Keratinocyte (primary cell): ENCODE measurements around the gene RALGAPA2. TPM values are rescaled to one million over a fixed set of nuclear protein-coding genes. Genes with fewer than 3 reads are reported as not detected.

Source experiments
- DNase-seq: peaks from one replicate; pipeline ENCODE4 v3.0.0-alpha.2; 2011; ENCODE audit warnings: low read depth, missing footprints, low spot score
- FAIRE-seq: peaks from 2 replicates; lab custom pipeline; 2011; peaks lifted over from hg19 to GRCh38; lab: Jason Lieb, UNC
- H2AFZ ChIP-seq: 2 replicates; pipeline ENCODE4 v1.6.0; 2012; ENCODE audit warnings: low read length, control low read depth, inconsistent platforms; ENCODE audit not compliant: control insufficient read depth
- H3K27ac ChIP-seq: 2 replicates; pipeline ENCODE4 v1.5.1; 2011; ENCODE audit warnings: low read length; ENCODE audit not compliant: control insufficient read depth, insufficient read depth
- H3K27me3 ChIP-seq: 3 replicates; pipeline ENCODE4 v1.6.0; 2011; ENCODE audit warnings: low read length; ENCODE audit not compliant: control insufficient read depth, insufficient read depth; ENCODE audit errors: extremely low read depth
- H3K36me3 ChIP-seq, 2 experiments: 2 replicates in 1 of 2; 3 replicates in 1 of 2; pipeline ENCODE4 v1.5.1; 2011; ENCODE audit warnings: low read length in 2 of 2, mild to moderate bottlenecking in 1 of 2; ENCODE audit not compliant: control insufficient read depth in 2 of 2, insufficient read depth in 2 of 2; ENCODE audit errors: extremely low read depth in 1 of 2
- H3K4me1 ChIP-seq: 3 replicates; pipeline ENCODE4 v1.5.1; 2011; ENCODE audit warnings: low read length; ENCODE audit not compliant: control insufficient read depth, insufficient read depth; ENCODE audit errors: extremely low read depth
- H3K4me2 ChIP-seq: 3 replicates; pipeline ENCODE4 v1.6.0; 2011; ENCODE audit warnings: low read depth, low read length; ENCODE audit not compliant: control insufficient read depth, insufficient read depth; ENCODE audit errors: extremely low read depth
- H3K4me3 ChIP-seq, 3 experiments: fragments of 200-600 bp in 1 of 3; sonication (generic) in 1 of 3; 2 replicates in 2 of 3; 3 replicates in 1 of 3; pipeline ENCODE4 v1.5.1; 2011 to 2016; ENCODE audit warnings: low read length in 3 of 3, mild to moderate bottlenecking in 3 of 3, control low read depth in 2 of 3, inconsistent platforms in 1 of 3, low read depth in 1 of 3, mixed read lengths in 1 of 3, mixed run types in 1 of 3, moderate library complexity in 1 of 3; ENCODE audit not compliant: control insufficient read depth in 2 of 3, insufficient read depth in 2 of 3; ENCODE audit errors: extremely low read depth in 1 of 3
- H3K79me2 ChIP-seq: 2 replicates; pipeline ENCODE4 v1.6.0; 2012; ENCODE audit warnings: low read length; ENCODE audit not compliant: control insufficient read depth, insufficient read depth
- H3K9ac ChIP-seq: 3 replicates; pipeline ENCODE4 v1.6.0; 2011; ENCODE audit warnings: low read length; ENCODE audit not compliant: control insufficient read depth, insufficient read depth; ENCODE audit errors: extremely low read depth
- H3K9me1 ChIP-seq: 3 replicates; pipeline ENCODE4 v1.6.0; 2011; ENCODE audit warnings: low read length; ENCODE audit not compliant: control insufficient read depth, insufficient read depth; ENCODE audit errors: extremely low read depth
- H3K9me3 ChIP-seq: 2 replicates; pipeline ENCODE4 v1.5.1; 2012; ENCODE audit warnings: low read depth, low read length; ENCODE audit not compliant: control insufficient read depth
- H4K20me1 ChIP-seq: 3 replicates; pipeline ENCODE4 v1.6.0; 2011; ENCODE audit warnings: low read length; ENCODE audit not compliant: control insufficient read depth, insufficient read depth; ENCODE audit errors: extremely low read depth
- CTCF ChIP-seq, 3 experiments: IDR thresholded peaks in 1 of 3; conservative IDR thresholded peaks in 1 of 3; optimal IDR thresholded peaks in 1 of 3; 2 replicates in 2 of 3; 3 replicates in 1 of 3; pipeline versions ENCODE3 to v1.5.1; 2011; ENCODE audit warnings: low read length in 3 of 3, mild to moderate bottlenecking in 3 of 3, moderate library complexity in 2 of 3, control low read depth in 1 of 3, inconsistent platforms in 1 of 3; ENCODE audit not compliant: insufficient read depth in 2 of 3; ENCODE audit errors: extremely low read depth in 1 of 3
- EZH2 ChIP-seq: IDR thresholded peaks from one replicate; pipeline ENCODE4 v1.6.1; 2012; ENCODE audit warnings: inconsistent platforms, mild to moderate bottlenecking, low read length, moderate library complexity
- dilution Hi-C: fragments of 300-500 bp; cut with MboI; formaldehyde crosslinking; loops from one replicate; pipeline ENCODE4 v1.7.0; 2020; ENCODE audit warnings: low sequenced_read_pairs; ENCODE audit not compliant: extremely low pct_ligation_motif_present
- polyA plus RNA-seq, 5 experiments: library from polyadenylated mRNA; depleted of rRNA in 3 of 5; stranded (reverse) in 3 of 5; stranded (forward) in 1 of 5; unstranded in 1 of 5; fragments of >200 nt; gene quantifications; 1 replicate in 1 of 5; 2 replicates in 3 of 5; 3 replicates in 1 of 5; pipeline versions ENCODE4 v1.2.1 to v1.2.3, GENCODE V29; 2011 to 2012; ENCODE audit warnings: missing spikeins in 2 of 5, low read depth in 1 of 5, low replicate concordance in 1 of 5

RALGAPA2 gene
- polyA plus RNA-seq, 1 donor (not counting 4 experiments of a cell fraction or from before 2014, with no cell fraction given): 3.2 TPM

GRCh38 chr20:20685635-20686034 is 26.8 kb downstream of the RALGAPA2 start:
- FAIRE-seq (no peak), DNase-seq (no peak)
- Histone ChIP-seq H3K4me2 (no peak overlapping the region), H3K27ac (no peak overlapping the region), H3K27me3 (no peaks in the 10 kb centered on the region), H4K20me1 (no peaks in the 10 kb centered on the region), H3K9me1 (no peaks in the 10 kb centered on the region), H3K4me3 (no peak overlapping the region), H3K9me3 (no peaks in the 10 kb centered on the region), H3K79me2 (no peaks in the 10 kb centered on the region), H2AFZ (no peak overlapping the region), H3K4me1 (no peaks in the 10 kb centered on the region), H3K36me3 (no peaks in the 10 kb centered on the region), H3K9ac (no peak overlapping the region)
- dilution Hi-C loops: no loop called here
- TF ChIP-seq CTCF (optimal IDR thresholded peaks at IDR 0.05 in 1 of 3, IDR thresholded peaks at IDR 0.05 in 1 of 3, conservative IDR thresholded peaks at IDR 0.05 in 1 of 3; ENCODE audit: extremely low read depth in 1 of 3, insufficient read depth in 2 of 3, low read length in 3 of 3) (no peak), EZH2 (no peak)

- H3K36me3 ChIP-seq: no peaks in the 10 kb centered on the region
- no peak for TF ChIP-seq EZH2
- no peak for TF ChIP-seq CTCF (optimal IDR thresholded peaks at IDR 0.05 in 1 of 3, IDR thresholded peaks at IDR 0.05 in 1 of 3, conservative IDR thresholded peaks at IDR 0.05 in 1 of 3; ENCODE audit: extremely low read depth in 1 of 3, insufficient read depth in 2 of 3, low read length in 3 of 3)
- no peaks in the 10 kb centered on the region for H3K9me3 ChIP-seq
- H3K4me1 ChIP-seq: no peaks in the 10 kb centered on the region
- no peak overlapping the region for H3K4me3 ChIP-seq
- H2AFZ ChIP-seq: no peak overlapping the region
- H3K4me2 ChIP-seq: no peak overlapping the region
- no peaks in the 10 kb centered on the region for H4K20me1 ChIP-seq
- dilution Hi-C loops: no loop called here
- H3K27ac ChIP-seq: no peak overlapping the region
- H3K27me3 ChIP-seq: no peaks in the 10 kb centered on the region
- FAIRE-seq (no peak), DNase-seq (no peak)
- H3K79me2 ChIP-seq: no peaks in the 10 kb centered on the region
- no peak overlapping the region for H3K9ac ChIP-seq
- no peaks in the 10 kb centered on the region for H3K9me1 ChIP-seq
These were observed 28.7 kb downstream of the RALGAPA2 start for GRCh38 chr20:20683481-20684321.
